Esophagus (tissue), 2 donors: ENCODE results near the gene PRRT1. TPM values are rescaled to one million over a fixed set of nuclear protein-coding genes. Genes with fewer than 3 reads are reported as not detected.
"Not testable (repeated sequence)": the region's sequence is repeated elsewhere in the genome, so short reads cannot be mapped to it uniquely, and the experiment has no call there.

Source experiments
- H3K27ac ChIP-seq, 2 donors: one replicate each; pipeline ENCODE4 v1.5.1; 2013; ENCODE audit warnings: low read depth in 2 of 2, mild to moderate bottlenecking in 2 of 2, inconsistent platforms in 1 of 2, low read length in 1 of 2, moderate library complexity in 1 of 2
- H3K27me3 ChIP-seq, 2 donors: one replicate each; pipeline ENCODE4 v1.6.1; 2013; ENCODE audit warnings: low read length in 2 of 2, control low read depth in 1 of 2, mild to moderate bottlenecking in 1 of 2; ENCODE audit not compliant: insufficient read depth in 2 of 2, control insufficient read depth in 1 of 2
- H3K36me3 ChIP-seq, 2 donors: one replicate each; pipeline ENCODE4 v1.6.1; 2013; ENCODE audit warnings: low read length in 1 of 2; ENCODE audit not compliant: control insufficient read depth in 2 of 2, insufficient read depth in 2 of 2
- H3K4me1 ChIP-seq, 2 donors: one replicate each; pipeline ENCODE4 v1.6.1; 2013; ENCODE audit warnings: low read length in 1 of 2; ENCODE audit not compliant: control insufficient read depth in 2 of 2, insufficient read depth in 2 of 2
- H3K4me3 ChIP-seq, 2 donors: one replicate each; pipeline ENCODE4 v1.5.1; 2013; ENCODE audit warnings: low read length in 2 of 2, mild to moderate bottlenecking in 2 of 2, low read depth in 1 of 2, moderate library complexity in 1 of 2
- H3K9me3 ChIP-seq, 2 donors: one replicate each; pipeline ENCODE4 v1.6.1; 2013; ENCODE audit warnings: mild to moderate bottlenecking in 2 of 2, low read depth in 1 of 2, low read length in 1 of 2, moderate library complexity in 1 of 2; ENCODE audit not compliant: control insufficient read depth in 2 of 2, insufficient read depth in 1 of 2
- WGBS, 2 donors: extraction: QIAGEN DNeasy Blood & Tissue Kit; methylation state at CpG; one replicate each; pipeline ENCODE4 v1.1.7; 2013; 5-methylcytosine and 5-hydroxymethylcytosine counted together
- polyA plus RNA-seq, 2 donors: library from polyadenylated mRNA; stranded (reverse); fragments of 200-250 nt; gene quantifications; one replicate each; pipeline ENCODE4 v1.2.3, GENCODE V29; 2013
- donor health status: healthy with polysubstance abuse.
- donor health status: Bipolar disorder and iron deficiency.

The PRRT1 gene
- polyA plus RNA-seq, 2 donors, result 1.8 to 2.3 TPM

DNA sequence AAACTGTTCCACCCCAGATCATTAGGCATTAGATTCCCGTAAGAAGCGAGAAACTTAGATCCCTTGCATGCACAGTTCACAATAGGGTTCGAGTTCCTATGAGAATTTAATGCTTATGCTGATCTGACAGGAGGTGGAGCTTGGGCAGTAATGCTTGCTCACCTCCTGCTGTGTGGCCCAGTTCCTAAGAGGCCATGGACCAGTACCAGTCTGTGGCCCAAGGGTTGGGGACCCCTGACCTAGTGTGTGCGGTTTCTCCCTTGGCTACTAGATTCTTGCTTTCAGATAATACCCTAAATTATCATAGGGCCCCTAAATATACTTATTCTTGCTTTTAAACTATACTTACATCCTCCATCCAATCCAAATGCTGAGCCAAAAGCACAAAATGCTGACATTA, 42.6 kb upstream of the PRRT1 start:
- peaks cover 0 to 10% of the 10 kb centered on the region in 2 donors for H3K4me1 ChIP-seq

GRCh38 chr6:32193096-32193495, 41.4 kb upstream of the PRRT1 start:
- H3K36me3 ChIP-seq, H3K27me3 ChIP-seq, H3K4me3 ChIP-seq, H3K4me1 ChIP-seq, H3K9me3 ChIP-seq: not testable (repeated sequence)
- H3K27ac ChIP-seq, result peak overlapping the region; percentile 71 to 85
- 81 to 84% methylated on average over 13 of the region's 13 CpGs for WGBS, 2 donors

More for the DNA sequence above, 42.6 kb upstream of the PRRT1 start:
- Histone ChIP-seq H3K27me3 (no peaks in the 10 kb centered on the region), H3K27ac (no peak overlapping the region), H3K9me3 (no peaks in the 10 kb centered on the region), H3K4me3 (no peak overlapping the region), H3K36me3 (no peaks in the 10 kb centered on the region)
- WGBS, 2 donors, result 92% methylated on average over 4 of the region's 4 CpGs

DNA sequence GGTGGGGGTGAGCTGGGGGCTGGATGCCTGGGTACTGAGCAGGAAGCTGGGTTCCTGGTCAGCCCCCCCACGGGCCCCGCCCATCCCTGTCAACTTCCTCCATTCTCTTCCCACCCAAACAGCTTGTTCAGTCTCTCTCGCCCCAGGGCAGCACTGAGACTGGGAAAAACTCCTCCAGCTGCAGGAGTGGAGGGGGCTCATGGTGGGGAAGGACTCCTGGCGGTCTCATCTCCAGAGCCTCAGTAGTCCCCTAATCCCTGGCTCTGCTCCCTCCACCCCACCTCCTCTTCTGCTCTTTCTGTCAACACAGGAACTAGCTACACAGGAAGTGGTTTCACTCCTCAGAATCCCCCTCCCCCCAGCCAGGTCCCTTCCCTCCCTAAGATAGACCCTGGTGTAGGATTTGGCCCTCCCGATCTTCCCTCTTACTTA, 40.9 kb upstream of the PRRT1 start, which contains the start of gene GPSM3:
GPSM3 (minus strand) TSS at position 36 of the 432 bp plus-strand sequence. CDS start 130 bp downstream, outside the sequence.
- Histone ChIP-seq H3K27ac (peak within 1 kb of the TSS; percentile 80 to 85), H3K27me3 (no peaks in the 10 kb centered on the region), H3K9me3 (no peaks in the 10 kb centered on the region), H3K36me3 (peaks cover 0 to 2% of the 10 kb centered on the region in 2 donors), H3K4me1 (peaks cover 2 to 11% of the 10 kb centered on the region in 2 donors), H3K4me3 (peak within 1 kb of the TSS; percentile 12 to 42)
- 19 to 28% methylated on average over 4 to 5 of the region's 5 CpGs for WGBS, 2 donors

DNA sequence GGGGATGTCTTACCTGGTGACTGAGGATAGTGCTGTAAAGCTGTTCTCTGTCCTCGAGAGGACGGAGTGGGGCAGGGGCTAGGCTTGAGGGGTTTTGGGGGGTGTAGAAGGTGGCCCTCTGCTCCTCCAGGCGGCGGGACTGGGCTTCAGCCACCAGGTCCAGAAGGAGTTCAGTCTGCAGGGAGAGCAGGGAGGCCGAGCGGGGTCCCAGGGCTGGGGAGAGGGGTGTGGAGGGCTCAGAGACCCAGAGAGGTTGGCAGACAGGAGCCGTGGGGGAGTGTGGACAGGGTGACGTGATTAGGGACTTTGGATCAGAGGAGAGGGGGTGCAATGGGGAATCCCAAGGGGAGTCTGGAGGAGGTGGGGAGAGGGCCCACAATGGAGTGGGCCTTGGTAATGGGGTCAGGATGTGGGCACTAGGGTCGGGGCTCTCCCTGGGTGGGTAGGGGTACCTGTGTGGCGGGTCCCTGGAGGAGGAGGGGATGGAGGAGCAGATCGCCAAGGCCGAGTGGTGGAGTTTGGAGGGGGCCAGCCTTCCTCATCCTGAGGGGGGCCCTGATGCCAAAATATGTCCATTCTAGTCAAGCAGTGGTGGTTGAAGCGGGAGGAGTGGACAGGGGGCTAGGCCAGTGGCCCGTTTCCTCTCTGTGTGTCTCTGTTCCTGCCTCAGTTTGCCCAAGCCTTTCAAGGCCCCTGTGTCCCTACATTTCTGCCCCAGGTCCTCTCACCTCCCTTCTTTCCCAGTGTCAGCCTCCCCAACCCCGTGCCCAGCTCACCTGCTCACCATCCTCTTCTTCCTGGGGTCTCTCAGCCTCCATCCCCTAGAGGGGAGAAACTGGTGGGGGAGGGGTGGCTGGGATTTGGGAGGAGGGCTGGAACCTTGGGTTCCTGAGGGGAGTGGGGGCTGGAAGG, 40.2 kb upstream of the PRRT1 start:
- Histone ChIP-seq H3K36me3 (peaks cover 0 to 6% of the 10 kb centered on the region in 2 donors), H3K27ac (peak overlapping the region; percentile 80 to 85), H3K4me3 (peak overlapping the region; percentile 12 to 42), H3K27me3 (no peaks in the 10 kb centered on the region), H3K9me3 (no peaks in the 10 kb centered on the region), H3K4me1 (peaks cover 3 to 13% of the 10 kb centered on the region in 2 donors)
- 63 to 67% methylated on average over 13 to 15 of the region's 15 CpGs for WGBS, 2 donors

DNA sequence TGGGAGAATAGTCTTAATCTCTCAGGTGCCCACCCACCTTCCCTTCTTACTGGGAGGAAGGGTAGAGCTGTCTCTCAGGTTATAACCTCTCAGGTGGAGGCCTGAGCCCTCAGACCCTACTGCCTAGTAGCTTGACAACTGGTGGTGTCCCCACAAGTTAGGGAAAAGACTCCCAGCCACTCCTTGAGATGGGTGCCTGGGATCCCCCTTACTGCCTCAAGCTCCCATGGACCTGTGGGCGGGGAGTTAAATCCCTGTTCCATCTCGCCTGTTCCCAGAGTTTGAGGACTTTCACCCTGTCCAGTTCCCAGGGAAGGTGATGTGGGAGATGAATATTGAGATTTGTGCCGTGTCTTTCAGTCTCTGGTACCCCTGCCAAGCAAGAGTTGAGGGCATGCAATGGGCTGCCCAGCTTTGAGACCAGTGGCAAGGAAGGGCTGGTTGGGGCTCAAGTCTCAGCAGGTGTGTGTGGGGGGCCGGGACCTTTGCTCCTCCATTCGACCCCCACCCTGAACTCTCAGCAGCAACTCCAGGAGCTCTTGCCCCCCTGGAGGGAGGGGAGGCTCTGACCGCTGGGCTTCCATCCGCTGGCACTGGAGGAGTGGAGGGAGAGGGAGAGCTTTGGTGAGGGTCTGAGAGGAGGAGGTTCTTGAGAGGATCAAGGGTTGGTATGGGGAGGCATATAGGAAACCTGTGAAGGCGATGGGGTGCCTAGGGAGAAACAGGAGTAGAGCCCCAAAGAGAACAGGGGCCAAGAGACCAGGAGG, 39.4 kb upstream of the PRRT1 start:
- H3K9me3 ChIP-seq, result no peaks in the 10 kb centered on the region
- H3K4me3 ChIP-seq, result peak overlapping the region in 1 of 2 donors; percentile 12
- peaks cover 0 to 12% of the 10 kb centered on the region in 2 donors for H3K36me3 ChIP-seq
- WGBS, 2 donors, result 77 to 80% methylated on average over 8 of the region's 8 CpGs
- H3K27ac ChIP-seq, result peak overlapping the region; percentile 85 to 97
- H3K27me3 ChIP-seq, result no peaks in the 10 kb centered on the region
- H3K4me1 ChIP-seq, result peaks cover 3 to 6% of the 10 kb centered on the region in 2 donors

DNA sequence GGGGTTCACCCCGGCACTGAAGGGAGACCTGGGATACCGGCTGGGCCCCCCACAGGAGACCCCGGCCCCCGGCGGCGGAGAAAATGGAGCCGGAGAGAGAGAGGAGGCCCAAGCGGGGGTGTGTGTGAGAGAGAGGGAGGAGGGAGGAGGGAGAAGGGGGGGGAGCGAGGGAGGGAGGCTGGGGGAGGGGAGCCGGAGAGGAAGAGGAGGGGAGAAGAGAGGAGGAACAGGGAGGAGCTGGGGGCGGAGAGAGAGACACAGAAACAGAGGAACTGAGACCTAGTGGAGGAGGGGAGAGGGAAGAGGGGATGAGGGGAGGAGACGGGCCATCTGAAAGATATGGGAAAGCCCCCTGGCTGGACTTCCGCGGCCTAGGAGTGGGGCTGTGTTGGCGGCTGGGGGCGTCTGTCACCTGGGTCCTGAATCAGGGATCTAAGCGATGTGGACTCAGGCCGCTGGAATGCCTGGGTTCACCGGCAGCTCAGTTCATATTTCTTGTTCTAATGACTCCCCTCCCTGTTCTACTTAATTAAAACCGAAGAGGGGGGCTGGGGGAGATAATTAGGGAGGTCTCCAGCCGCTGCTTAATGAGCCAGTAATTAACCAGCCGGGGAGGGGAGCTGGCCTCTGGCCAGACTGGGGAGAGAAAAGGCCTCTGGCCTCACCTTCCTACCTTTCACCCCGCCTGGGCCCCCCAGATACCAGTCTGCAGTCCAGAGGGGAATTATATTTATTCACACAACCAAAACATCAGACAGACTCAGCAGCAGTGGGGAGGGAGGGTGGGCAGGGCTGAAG, 38.5 kb upstream of the PRRT1 start, which contains the start of gene PBX2:
PBX2 (minus strand) TSS at position 149 of the 798 bp plus-strand sequence. CDS start 287 bp downstream, outside the sequence.
- WGBS, 2 donors, result 0 to 3% methylated on average over 17 to 23 of the region's 23 CpGs
- Histone ChIP-seq H3K9me3 (no peaks in the 10 kb centered on the region), H3K27me3 (no peaks in the 10 kb centered on the region), H3K4me3 (peak within 1 kb of the TSS; percentile 58 to 71), H3K27ac (peak within 1 kb of the TSS; percentile 88 to 97), H3K4me1 (peaks cover 3 to 6% of the 10 kb centered on the region in 2 donors), H3K36me3 (peaks cover 0 to 12% of the 10 kb centered on the region in 2 donors)

DNA sequence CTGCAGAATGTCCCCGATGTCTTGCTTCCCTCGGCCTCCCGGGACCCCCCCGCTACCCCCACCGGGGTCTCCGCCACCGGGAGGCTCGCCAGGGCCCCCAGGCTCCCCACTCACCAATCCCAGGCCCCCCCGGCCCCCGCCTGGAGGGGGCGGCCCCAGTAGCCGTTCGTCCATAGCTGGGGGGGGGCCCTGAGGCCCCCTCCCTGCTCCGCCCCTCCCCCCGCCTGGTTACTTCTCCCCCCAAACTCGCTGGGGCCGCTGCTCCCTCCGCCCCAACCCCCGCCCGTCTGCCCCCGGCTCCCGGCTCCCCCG, 38.0 kb upstream of the PRRT1 start:
- H3K27me3 ChIP-seq, result no peaks in the 10 kb centered on the region
- WGBS, 2 donors, result 1 to 28% methylated on average over 8 to 23 of the region's 23 CpGs
- H3K36me3 ChIP-seq, result peaks cover 0 to 12% of the 10 kb centered on the region in 2 donors
- H3K4me3 ChIP-seq, result peak overlapping the region; percentile 56 to 71
- peak overlapping the region; percentile 88 to 97 for H3K27ac ChIP-seq
- no peaks in the 10 kb centered on the region for H3K9me3 ChIP-seq
- peaks cover 3 to 6% of the 10 kb centered on the region in 2 donors for H3K4me1 ChIP-seq

DNA sequence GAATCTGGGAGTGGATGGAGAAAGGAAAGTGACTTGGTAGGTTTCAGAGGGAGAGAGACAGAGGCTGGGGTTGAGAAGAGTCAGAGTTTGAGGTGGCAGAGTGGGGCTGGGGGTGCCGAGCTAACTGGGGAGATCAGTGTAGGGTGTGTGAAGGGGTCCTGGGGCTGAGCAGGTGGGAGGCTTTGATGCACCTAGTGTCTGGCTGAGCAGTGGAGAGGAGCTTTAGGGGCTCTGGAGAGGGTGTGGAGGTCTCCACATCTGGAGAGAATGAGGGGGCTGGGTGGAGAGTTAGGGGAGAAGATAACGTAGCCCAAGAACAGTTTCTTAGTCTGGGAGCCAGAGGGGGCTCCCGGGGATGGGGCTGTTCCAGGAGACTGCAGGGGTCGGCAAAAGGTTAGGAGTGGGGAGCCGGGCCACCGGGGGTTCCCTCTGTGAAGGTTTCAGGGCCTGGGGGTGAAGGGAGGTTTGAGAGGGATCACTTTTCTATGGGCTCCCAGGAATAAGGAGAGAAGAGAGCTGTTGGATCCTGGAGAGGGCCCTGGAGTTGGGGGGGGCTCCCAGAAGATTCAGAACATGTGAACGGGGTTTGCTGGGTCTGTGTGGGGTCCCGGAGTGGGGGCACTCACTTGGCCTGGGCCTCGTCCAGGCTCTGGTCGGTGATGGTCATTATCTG, 37.5 kb upstream of the PRRT1 start:
- H3K9me3 ChIP-seq, result no peaks in the 10 kb centered on the region
- WGBS, 2 donors, result 2 to 3% methylated on average over 10 of the region's 10 CpGs
- H3K4me1 ChIP-seq, result peaks cover 3 to 6% of the 10 kb centered on the region in 2 donors
- peaks cover 0 to 12% of the 10 kb centered on the region in 2 donors for H3K36me3 ChIP-seq
- H3K27ac ChIP-seq, result peak overlapping the region; percentile 88 to 97
- H3K27me3 ChIP-seq, result no peaks in the 10 kb centered on the region
- H3K4me3 ChIP-seq, result peak overlapping the region; percentile 56 to 71
